CD4-positive, alpha-beta T cell treated with Interleukin-17A for 4 hours (primary cell): ENCODE results near the gene TMEM134.

Source experiments
- DNase-seq: peaks from one replicate; pipeline ENCODE4 v3.0.0-alpha.2; 2020; ENCODE audit warnings: mixed read lengths

TMEM134 gene

GRCh38 chr11:67436459-67437081 is 32.5 kb downstream of the TMEM134 start:
- DNase-seq = peak; percentile 81

GRCh38 chr11:67435727-67436458 is 33.2 kb downstream of the TMEM134 start:
- DNase-seq = no peak

GRCh38 chr11:67435031-67435726 is 33.9 kb downstream of the TMEM134 start:
- peak; percentile 36 for DNase-seq

GRCh38 chr11:67434395-67434881 is 34.6 kb downstream of the TMEM134 start:
- peak; percentile 35 for DNase-seq

- peak; percentile 29 for DNase-seq
These were observed 35.3 kb downstream of the TMEM134 start for GRCh38 chr11:67433536-67434394.

- no peak for DNase-seq
These were observed 36.2 kb downstream of the TMEM134 start for GRCh38 chr11:67432655-67433349.

- DNase-seq = no peak
These were observed 37.5 kb downstream of the TMEM134 start for GRCh38 chr11:67431346-67432249.

GRCh38 chr11:67429722-67430121 is 39.3 kb downstream of the TMEM134 start:
- no peak for DNase-seq

- DNase-seq = no peak
These were observed 39.9 kb downstream of the TMEM134 start for GRCh38 chr11:67429038-67429668.

GRCh38 chr11:67428052-67429001 is 40.7 kb downstream of the TMEM134 start, which contains the start of gene RPS6KB2:
Gene RPS6KB2, plus strand, starts transcription at chr11:67428494. Its CDS starts 52 bp downstream, at chr11:67428546.
- peak; percentile 99 for DNase-seq

GRCh38 chr11:67427364-67427859 is 41.6 kb downstream of the TMEM134 start:
- peak; percentile 13 for DNase-seq

GRCh38 chr11:67423891-67424613 is 45.0 kb downstream of the TMEM134 start:
- no peak for DNase-seq

GRCh38 chr11:67423466-67423865 is 45.6 kb downstream of the TMEM134 start:
- DNase-seq = no peak

- no peak for DNase-seq
These were observed 46.2 kb downstream of the TMEM134 start for GRCh38 chr11:67422891-67423290.

- no peak for DNase-seq
These were observed 47.5 kb downstream of the TMEM134 start for GRCh38 chr11:67421430-67422031.

GRCh38 chr11:67420646-67421429 is 48.2 kb downstream of the TMEM134 start:
- peak; percentile 99 for DNase-seq

GRCh38 chr11:67420147-67420645 is 48.9 kb downstream of the TMEM134 start:
- DNase-seq = no peak
